GM19099 (cell line): ENCODE results near the gene NLN.

ENCODE experiments used
- POLR2A ChIP-seq: IDR thresholded peaks from 3 replicates; pipeline ENCODE4 v1.6.1; 2011; ENCODE audit warnings: low read depth; ENCODE audit not compliant: insufficient read length; ENCODE audit errors: extremely low read depth

NLN gene

GRCh38 chr5:65760504-65761275 is 38.7 kb downstream of the NLN start:
- TF ChIP-seq POLR2A: no peak

GRCh38 chr5:65762234-65762633 is 40.2 kb downstream of the NLN start:
- TF ChIP-seq POLR2A: no peak

- no peak for TF ChIP-seq POLR2A
These were observed 43.6 kb downstream of the NLN start for GRCh38 chr5:65765582-65765981.

GRCh38 chr5:65766175-65766574 is 44.2 kb downstream of the NLN start:
- TF ChIP-seq POLR2A: no peak

- no peak for TF ChIP-seq POLR2A
These were observed 44.8 kb downstream of the NLN start for GRCh38 chr5:65766781-65767180.

GRCh38 chr5:65767565-65767964 is 45.6 kb downstream of the NLN start:
- TF ChIP-seq POLR2A: no peak

- TF ChIP-seq POLR2A: no peak
These were observed 46.8 kb downstream of the NLN start for GRCh38 chr5:65768723-65769346.

GRCh38 chr5:65769539-65769938 is 47.5 kb downstream of the NLN start:
- TF ChIP-seq POLR2A: no peak

- no peak for TF ChIP-seq POLR2A
These were observed 49.3 kb downstream of the NLN start for GRCh38 chr5:65771266-65771665.

- TF ChIP-seq POLR2A: no peak
These were observed 52.3 kb downstream of the NLN start for GRCh38 chr5:65774346-65774745.

- TF ChIP-seq POLR2A: no peak
These were observed 53.5 kb downstream of the NLN start for GRCh38 chr5:65775476-65775875.

GRCh38 chr5:65776441-65777141 is 54.6 kb downstream of the NLN start:
- TF ChIP-seq POLR2A: no peak

GRCh38 chr5:65778126-65778525 is 56.1 kb downstream of the NLN start:
- TF ChIP-seq POLR2A: no peak

GRCh38 chr5:65779643-65780042 is 57.6 kb downstream of the NLN start:
- TF ChIP-seq POLR2A: no peak

GRCh38 chr5:65790371-65791163 is 68.6 kb downstream of the NLN start:
- no peak for TF ChIP-seq POLR2A
